Measurements from ENCODE around the gene CSNK1G2. TPM values are rescaled to one million over a fixed set of nuclear protein-coding genes. Genes with fewer than 3 reads are reported as not detected.

The CSNK1G2 gene
- total and polyA plus RNA-seq, 2 of the 13 experiments (the other 11 are each of a cell fraction or from before 2014, with no cell fraction given), result 53.8 to 72.5 TPM

GRCh38 chr19:1905110-1905862 is 35.7 kb upstream of the CSNK1G2 start, which contains the start of the genes ADAT3 and SCAMP4 (continued):
- TF ChIP-seq ZNF18 (CRISPR knock-in tag; IDR thresholded peaks at IDR 0.05; ENCODE audit: insufficient replicate concordance), result peak; percentile 2
- TF ChIP-seq ZNF501 (CRISPR knock-in tag; IDR thresholded peaks at IDR 0.05), result peak; percentile 75
- TF ChIP-seq GATAD1 (CRISPR knock-in tag; IDR thresholded peaks at IDR 0.05), result peak; percentile 82
- TF ChIP-seq ATF6 (CRISPR knock-in tag; conservative IDR thresholded peaks at IDR 0.05), result no peak
- peak; percentile 46; the same call in 1 of the 2 replicates for TF ChIP-seq NCOR1 (IDR thresholded peaks at IDR 0.05; ENCODE audit: borderline replicate concordance, low read length)
- no peak for TF ChIP-seq HIC2 (CRISPR knock-in tag; IDR thresholded peaks at IDR 0.05; ENCODE audit: low read depth)
- TF ChIP-seq PPARG (CRISPR knock-in tag; conservative IDR thresholded peaks at IDR 0.05), result no peak
- TF ChIP-seq ZC3H13 (CRISPR knock-in tag; IDR thresholded peaks at IDR 0.05), result peak; percentile 65; the same call in 1 of the 2 replicates
- peak; percentile 59 for TF ChIP-seq U2AF1 (optimal IDR thresholded peaks at IDR 0.05; ENCODE audit: low read depth, low read length)
- TF ChIP-seq CENPX (CRISPR knock-in tag; IDR thresholded peaks at IDR 0.05), result no peak
- TF ChIP-seq PTBP1 (IDR thresholded peaks at IDR 0.05; ENCODE audit: low read depth, low read length, poor library complexity, severe bottlenecking), result peak; percentile 70
- peak; percentile 72 for TF ChIP-seq YY1 (IDR thresholded peaks at IDR 0.05; ENCODE audit: insufficient read depth, insufficient replicate concordance, low read depth, low read length)
- TF ChIP-seq NR0B2 (CRISPR knock-in tag; IDR thresholded peaks at IDR 0.05), result no peak
- TF ChIP-seq ZNF552 (CRISPR knock-in tag; IDR thresholded peaks at IDR 0.05; ENCODE audit: borderline replicate concordance), result no peak
- no peak for TF ChIP-seq ZBTB49 (CRISPR knock-in tag; IDR thresholded peaks at IDR 0.05; ENCODE audit: borderline replicate concordance)
- no peak for TF ChIP-seq CCAR2 (optimal IDR thresholded peaks at IDR 0.05; ENCODE audit: low read depth, low read length)
- TF ChIP-seq ZNF432 (CRISPR knock-in tag; IDR thresholded peaks at IDR 0.05; ENCODE audit: borderline replicate concordance), result no peak
